H1 (cell line): ENCODE results near the gene MIPEP. TPM values are rescaled to one million over a fixed set of nuclear protein-coding genes. Genes with fewer than 3 reads are reported as not detected.

ENCODE experiments used
- CTCF ChIA-PET: fragments of 300-600 bp; sonication (Branson Sonifier 250); formaldehyde crosslinking; loops from one replicate; lab custom pipeline; 2021; ENCODE audit not compliant: partially characterized antibody; lab: Charles Lee
- POLR2A ChIA-PET: fragments of 300-600 bp; sonication (Branson Sonifier 250); formaldehyde crosslinking; loops from one replicate; lab custom pipeline; 2021; ENCODE audit warnings: inconsistent platforms; ENCODE audit not compliant: partially characterized antibody; lab: Charles Lee
- DNase-seq, 2 experiments: peaks; one replicate each; pipeline versions ENCODE4 v3.0.0 to v3.0.0-alpha.2; 2010 to 2022; ENCODE audit warnings: low spot score in 2 of 2, low read depth in 1 of 2, mixed read lengths in 1 of 2
- FAIRE-seq: peaks from 2 replicates; lab custom pipeline; 2011; peaks lifted over from hg19 to GRCh38; lab: Jason Lieb, UNC
- H2AFZ ChIP-seq: 2 replicates; pipeline ENCODE4 v1.8.1; 2012; ENCODE audit warnings: low read length, inconsistent platforms
- H2AK5ac ChIP-seq: 2 replicates; pipeline ENCODE4 v1.6.1; 2013; ENCODE audit warnings: low read depth, low read length
- H2BK120ac ChIP-seq: replicated peaks from 2 replicates; pipeline ENCODE3; 2013; ENCODE audit warnings: low read depth, low read length, inconsistent platforms
- H2BK12ac ChIP-seq: 2 replicates; pipeline ENCODE4 v1.6.1; 2013; ENCODE audit warnings: low read depth, low read length
- H2BK15ac ChIP-seq: 2 replicates; pipeline ENCODE4 v1.6.1; 2013; ENCODE audit warnings: low read length
- H2BK20ac ChIP-seq: 2 replicates; pipeline ENCODE4 v1.6.1; 2013; ENCODE audit warnings: low read length
- H2BK5ac ChIP-seq: 2 replicates; pipeline ENCODE4 v1.6.1; 2013; ENCODE audit warnings: low read depth, low read length
- H3K14ac ChIP-seq: 2 replicates; pipeline ENCODE4 v1.6.1; 2013; ENCODE audit warnings: inconsistent platforms; ENCODE audit not compliant: insufficient read length
- H3K18ac ChIP-seq: 2 replicates; pipeline ENCODE4 v1.6.1; 2013; ENCODE audit warnings: low read length; ENCODE audit errors: extremely low read depth
- H3K23ac ChIP-seq: 2 replicates; pipeline ENCODE4 v1.6.1; 2013; ENCODE audit warnings: inconsistent platforms; ENCODE audit not compliant: insufficient read length
- H3K23me2 ChIP-seq: 2 replicates; pipeline ENCODE4 v1.6.1; 2013; ENCODE audit warnings: low read depth, low read length
- H3K27ac ChIP-seq: 2 replicates; pipeline ENCODE4 v1.6.1; 2011; ENCODE audit warnings: low read depth, low read length, inconsistent platforms
- H3K27me3 ChIP-seq, 4 experiments: replicated peaks in 1 of 4; 1 replicate in 1 of 4; 2 replicates in 3 of 4; pipeline versions ENCODE4 v1.6.1 to v1.8.1; 2011 to 2013; ENCODE audit warnings: low read length in 3 of 4, mild to moderate bottlenecking in 3 of 4, inconsistent platforms in 2 of 4, mixed read lengths in 2 of 4, moderate library complexity in 1 of 4; ENCODE audit not compliant: control insufficient read depth in 3 of 4, insufficient read depth in 3 of 4; ENCODE audit errors: extremely low read depth in 1 of 4
- H3K36me3 ChIP-seq, 4 experiments: 2 replicates each; pipeline versions ENCODE4 v1.6.1 to v1.8.1; 2011 to 2013; ENCODE audit warnings: mild to moderate bottlenecking in 4 of 4, low read length in 3 of 4, moderate library complexity in 2 of 4, control low read depth in 1 of 4, inconsistent platforms in 1 of 4; ENCODE audit not compliant: insufficient read depth in 4 of 4, control insufficient read depth in 2 of 4
- H3K4ac ChIP-seq: replicated peaks from 2 replicates; pipeline ENCODE3; 2013; ENCODE audit warnings: low read length, low read depth, mixed read lengths, inconsistent platforms; ENCODE audit not compliant: insufficient read length
- H3K4me1 ChIP-seq, 4 experiments: replicated peaks in 1 of 4; 1 replicate in 1 of 4; 2 replicates in 3 of 4; pipeline versions ENCODE4 v1.6.1 to v1.8.1; 2011 to 2013; ENCODE audit warnings: low read length in 3 of 4, inconsistent platforms in 2 of 4, mixed read lengths in 1 of 4; ENCODE audit not compliant: insufficient read depth in 4 of 4, control insufficient read depth in 3 of 4
- H3K4me2 ChIP-seq, 2 experiments: 2 replicates each; pipeline versions ENCODE4 v1.6.1 to v1.8.1; 2011 to 2013; ENCODE audit warnings: low read depth in 2 of 2, low read length in 2 of 2, control low read depth in 1 of 2, inconsistent platforms in 1 of 2, mild to moderate bottlenecking in 1 of 2; ENCODE audit not compliant: insufficient read depth in 1 of 2
- H3K4me3 ChIP-seq, 4 experiments: fragments of 200-600, 300-600 bp in 1 of 4; sonication (generic), shearing (Covaris generic), sonication (Bioruptor Twin) in 1 of 4; 2 replicates each; pipeline versions ENCODE4 v1.5.1 to v1.8.1; 2011 to 2016; ENCODE audit warnings: low read length in 4 of 4, low read depth in 3 of 4, control low read depth in 2 of 4, inconsistent platforms in 2 of 4, mild to moderate bottlenecking in 2 of 4, mixed read lengths in 1 of 4, moderate library complexity in 1 of 4; ENCODE audit not compliant: insufficient read depth in 2 of 4; ENCODE audit errors: extremely low read depth in 1 of 4
- H3K56ac ChIP-seq: replicated peaks from 2 replicates; pipeline ENCODE3; 2013; ENCODE audit warnings: low read depth, mild to moderate bottlenecking, mixed read lengths, low read length, inconsistent platforms; ENCODE audit not compliant: insufficient read length
- H3K79me1 ChIP-seq: 2 replicates; pipeline ENCODE4 v1.6.1; 2013; ENCODE audit warnings: low read depth, low read length, control low read depth
- H3K79me2 ChIP-seq, 2 experiments: 2 replicates each; pipeline versions ENCODE4 v1.6.1 to v1.8.1; 2012 to 2013; ENCODE audit warnings: low read length in 2 of 2, mild to moderate bottlenecking in 2 of 2, inconsistent platforms in 1 of 2; ENCODE audit not compliant: insufficient read depth in 2 of 2, control insufficient read depth in 1 of 2
- H3K9ac ChIP-seq, 4 experiments: replicated peaks in 1 of 4; 1 replicate in 1 of 4; 2 replicates in 3 of 4; pipeline versions ENCODE4 v1.6.1 to v1.8.1; 2011 to 2013; ENCODE audit warnings: low read depth in 3 of 4, low read length in 3 of 4, control low read depth in 2 of 4, mild to moderate bottlenecking in 2 of 4, moderate library complexity in 2 of 4, inconsistent platforms in 1 of 4; ENCODE audit errors: extremely low read depth in 1 of 4
- H3K9me3 ChIP-seq, 2 experiments: 2 replicates each; pipeline versions ENCODE4 v1.6.1 to v1.8.1; 2012 to 2013; ENCODE audit warnings: mild to moderate bottlenecking in 2 of 2, moderate library complexity in 2 of 2, control low read depth in 1 of 2, inconsistent platforms in 1 of 2, low read depth in 1 of 2, low read length in 1 of 2, mixed read lengths in 1 of 2; ENCODE audit not compliant: insufficient read depth in 2 of 2
- H4K20me1 ChIP-seq, 2 experiments: replicated peaks in 1 of 2; 2 replicates each; pipeline versions ENCODE3 to v1.8.1; 2011 to 2013; ENCODE audit warnings: inconsistent platforms in 2 of 2, low read length in 2 of 2, mild to moderate bottlenecking in 1 of 2; ENCODE audit not compliant: insufficient read depth in 2 of 2, control insufficient read depth in 1 of 2
- H4K5ac ChIP-seq: 2 replicates; pipeline ENCODE4 v1.6.1; 2013; ENCODE audit warnings: low read length, low read depth, mixed read lengths, inconsistent platforms; ENCODE audit not compliant: insufficient read length
- H4K8ac ChIP-seq: 2 replicates; pipeline ENCODE4 v1.8.0; 2013; ENCODE audit warnings: mild to moderate bottlenecking, moderate library complexity, low read length, inconsistent platforms; ENCODE audit not compliant: insufficient read depth; ENCODE audit errors: extremely low read depth
- H4K91ac ChIP-seq: replicated peaks from 2 replicates; pipeline ENCODE3; 2013; ENCODE audit warnings: low read length, mixed read lengths, inconsistent platforms; ENCODE audit not compliant: insufficient read length
- ASH2L ChIP-seq: fragments of 200-600, 300-600 bp; sonication (generic); IDR thresholded peaks from one replicate; pipeline ENCODE4 v1.7.1; 2017; ENCODE audit warnings: low read length
- CREB1 ChIP-seq: IDR thresholded peaks from 2 replicates; pipeline ENCODE4 v1.6.1; 2012; ENCODE audit warnings: inconsistent platforms
- EZH2 ChIP-seq: fragments of 200-600 bp; sonication (generic); IDR thresholded peaks from 2 replicates; pipeline ENCODE4 v1.7.1; 2012; ENCODE audit warnings: low read depth, mild to moderate bottlenecking, moderate library complexity, low read length, inconsistent platforms; ENCODE audit not compliant: severe bottlenecking
- FOSL1 ChIP-seq: IDR thresholded peaks from 2 replicates; pipeline ENCODE4 v1.6.1; 2011; ENCODE audit warnings: mild to moderate bottlenecking, low read depth, low read length, moderate library complexity; ENCODE audit not compliant: insufficient read depth
- PHF8 ChIP-seq: fragments of 200-600 bp; sonication (generic); conservative IDR thresholded peaks from 2 replicates; pipeline ENCODE4 v1.7.1; 2012; ENCODE audit warnings: low read depth, mild to moderate bottlenecking, inconsistent platforms, low read length, moderate library complexity
- POLR2A ChIP-seq, 2 experiments: IDR thresholded peaks; 1 replicate in 1 of 2; 2 replicates in 1 of 2; pipeline ENCODE4 v1.6.1; 2011; ENCODE audit warnings: low read depth in 2 of 2, low read length in 2 of 2, mild to moderate bottlenecking in 2 of 2; ENCODE audit errors: control extremely low read depth in 1 of 2
- POU5F1 ChIP-seq: IDR thresholded peaks from 2 replicates; pipeline ENCODE4 v1.6.1; 2011; ENCODE audit warnings: low read depth, mild to moderate bottlenecking, low read length, moderate library complexity
- RFX5 ChIP-seq: IDR thresholded peaks from 2 replicates; pipeline ENCODE4 v1.6.1; 2011; ENCODE audit warnings: low read depth, low read length, improper control_type of control experiment, borderline replicate concordance
- YY1 ChIP-seq: IDR thresholded peaks from 2 replicates; pipeline ENCODE4 v1.6.1; 2011; ENCODE audit warnings: low read depth, mild to moderate bottlenecking, low read length
- WGBS, 2 experiments: shearing (Covaris generic) in 1 of 2; methylation state at CpG; one replicate each; pipeline versions ENCODE4 v1.1.6 to v1.1.7; 2013 to 2015; ENCODE audit warnings: low lambda C conversion rate in 2 of 2, mixed read lengths in 2 of 2, inconsistent platforms in 1 of 2, low coverage in 1 of 2, missing lambda C conversion rate in 1 of 2; ENCODE audit not compliant: insufficient replicate concordance in 2 of 2, insufficient coverage in 1 of 2, insufficient read length in 1 of 2; ENCODE audit errors: extremely low coverage in 1 of 2, missing lambda C conversion rate in 1 of 2; 5-methylcytosine and 5-hydroxymethylcytosine counted together
- polyA plus RNA-seq, 7 experiments: library from polyadenylated mRNA; depleted of rRNA in 3 of 7; stranded (reverse) in 5 of 7; unstranded in 2 of 7; fragments of >200 nt in 5 of 7; fragments of 200-250 nt in 2 of 7; gene quantifications; 1 replicate in 5 of 7; 2 replicates in 1 of 7; 4 replicates in 1 of 7; pipeline versions ENCODE4 v1.2.1 to v1.2.3, GENCODE V29; 2011 to 2013; ENCODE audit warnings: missing spikeins in 2 of 7, mixed read lengths in 2 of 7
- total RNA-seq: library from RNA; stranded (reverse); fragmentation: NEBNext Ultra II Directional; extraction: Animal tissue kit (Norgen Biotek cat#: 25700); gene quantifications from 2 replicates; pipeline ENCODE4 v1.2.1, GENCODE V29; 2021
- TF ChIP-seq, protein P1 (sequence below): IDR thresholded peaks from 2 replicates; pipeline ENCODE4 v1.6.1; 2012; ENCODE audit warnings: inconsistent platforms

Gene MIPEP
- total and polyA plus RNA-seq, 2 of the 8 experiments (the other 6 are each of a cell fraction or from before 2014, with no cell fraction given), result 24.0 to 24.2 TPM

DNA sequence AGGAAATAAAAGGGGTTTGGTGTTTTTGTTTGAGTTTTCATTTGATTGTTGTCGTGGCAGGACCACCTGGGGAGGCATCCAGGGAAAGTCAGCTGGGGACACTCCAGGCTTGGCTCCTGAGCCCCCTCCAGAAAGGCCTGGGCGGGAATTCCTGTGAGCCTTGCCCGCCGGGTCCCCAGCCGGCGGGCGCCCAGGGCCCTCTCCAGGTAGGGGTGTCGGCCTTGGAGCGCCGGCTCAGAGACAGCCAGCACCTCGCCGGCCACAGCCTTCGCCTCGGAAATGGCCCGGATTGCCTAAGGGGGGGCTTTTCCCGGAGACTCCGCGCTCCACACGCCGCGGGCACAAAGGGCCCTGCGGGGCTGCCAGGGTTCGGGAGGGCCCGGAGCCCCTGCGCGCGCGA, 194.0 kb downstream of the MIPEP start:
- no peak overlapping the region for H3K14ac ChIP-seq
- FAIRE-seq, result no peak
- POLR2A ChIA-PET, result no interaction called here
- no peaks in the 10 kb centered on the region for H3K27me3 ChIP-seq
- H2BK12ac ChIP-seq, result no peak overlapping the region
- H3K23me2 ChIP-seq, result no peaks in the 10 kb centered on the region
- H4K5ac ChIP-seq, result no peak overlapping the region
- no peak overlapping the region for H3K9ac ChIP-seq
- no peak overlapping the region for H3K4me3 ChIP-seq
- H2BK20ac ChIP-seq, result no peak overlapping the region
- no peaks in the 10 kb centered on the region for H3K79me1 ChIP-seq
- no peak for DNase-seq
- H3K23ac ChIP-seq, result no peak overlapping the region
- WGBS, 2 experiments, result 90% methylated on average over 27 of the region's 28 CpGs; no CpG with 5 or more reads in 1 of the 2 experiments
- no peak overlapping the region for H2BK120ac ChIP-seq
- no peak overlapping the region; the same call in 1 of the 2 replicates for H3K18ac ChIP-seq
- no peaks in the 10 kb centered on the region for H3K9me3 ChIP-seq
- H3K36me3 ChIP-seq, result no peaks in the 10 kb centered on the region
- H3K27ac ChIP-seq, result no peak overlapping the region
- H4K91ac ChIP-seq, result no peak overlapping the region
- CTCF ChIA-PET, result no interaction called here
- no peak overlapping the region for H3K4ac ChIP-seq
- no peak overlapping the region for H2BK5ac ChIP-seq
- no peak overlapping the region for H3K4me2 ChIP-seq
- H3K56ac ChIP-seq, result no peak overlapping the region
- no peaks in the 10 kb centered on the region for H4K20me1 ChIP-seq
- H2BK15ac ChIP-seq, result no peak overlapping the region
- peaks cover 4 to 11% (median 7%) of the 10 kb centered on the region in 4 experiments for H3K4me1 ChIP-seq
- H2AK5ac ChIP-seq, result no peak overlapping the region
- H4K8ac ChIP-seq, result no peak overlapping the region
- no peak overlapping the region for H2AFZ ChIP-seq
- TF ChIP-seq YY1 (no peak), ASH2L (no peak), RFX5 (no peak), FOSL1 (no peak), CREB1 (no peak), EZH2 (no peak), POLR2A (IDR thresholded peaks at IDR 0.05; ENCODE audit: control extremely low read depth in 1 of 2, low read depth in 2 of 2, low read length in 2 of 2) (no peak), PHF8 (no peak), POU5F1 (no peak)
- TF ChIP-seq, protein P1, sequence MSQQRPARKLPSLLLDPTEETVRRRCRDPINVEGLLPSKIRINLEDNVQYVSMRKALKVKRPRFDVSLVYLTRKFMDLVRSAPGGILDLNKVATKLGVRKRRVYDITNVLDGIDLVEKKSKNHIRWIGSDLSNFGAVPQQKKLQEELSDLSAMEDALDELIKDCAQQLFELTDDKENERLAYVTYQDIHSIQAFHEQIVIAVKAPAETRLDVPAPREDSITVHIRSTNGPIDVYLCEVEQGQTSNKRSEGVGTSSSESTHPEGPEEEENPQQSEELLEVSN, result no peak
- H3K79me2 ChIP-seq, result no peaks in the 10 kb centered on the region
